22Rv1 (cell line): Measurements from ENCODE around the gene CFAP70.

Experiments used
- CTCF ChIP-seq: fragments of 450-650 bp; IDR thresholded peaks from 2 replicates; pipeline ENCODE4 v1.5.1; 2017; ENCODE audit warnings: mild to moderate bottlenecking
- ZFX ChIP-seq: fragments of 450-650 bp; IDR thresholded peaks from 2 replicates; pipeline ENCODE4 v1.6.1; 2017; ENCODE audit warnings: antibody characterized with exemption, borderline replicate concordance

DNA sequence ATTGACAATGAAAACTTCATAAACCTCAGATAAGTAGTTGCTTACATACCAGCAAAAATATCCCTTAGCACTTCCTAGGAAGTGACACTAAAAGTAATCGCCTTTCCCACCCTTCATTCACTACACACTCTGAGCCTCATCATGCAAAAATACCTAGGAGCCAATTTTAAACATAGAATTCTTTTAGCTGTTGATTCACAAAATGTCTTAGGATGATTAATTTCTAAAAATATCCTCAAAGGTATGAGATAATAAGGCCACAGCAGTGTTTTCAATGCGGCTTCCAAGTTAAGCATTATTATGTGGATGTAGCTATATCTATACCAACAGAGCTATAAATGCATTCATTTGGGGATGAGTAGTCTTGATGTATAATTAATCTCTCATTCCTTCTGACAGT is 124.8 kb downstream of the CFAP70 start:
- no peak for TF ChIP-seq CTCF
- no peak for TF ChIP-seq ZFX
